Breast epithelium (tissue), 3 donors: ENCODE data around the gene SNAI3.

ENCODE experiments used
- POLR2A ChIP-seq: fragments of 450-650 bp; IDR thresholded peaks from one replicate; pipeline ENCODE4 v1.6.1; 2016; ENCODE audit warnings: antibody characterized with exemption, mild to moderate bottlenecking, moderate library complexity
- POLR2AphosphoS5 ChIP-seq, 3 donors: sonication (generic); formaldehyde crosslinking; IDR thresholded peaks; one replicate each; pipeline ENCODE4 v1.6.1; 2017; ENCODE audit warnings: antibody characterized with exemption in 3 of 3
- TF ChIP-seq, protein P1 (sequence below), 3 donors: fragments of 450-650 bp; IDR thresholded peaks; one replicate each; pipeline ENCODE4 v1.5.1; 2016 to 2017; ENCODE audit warnings: antibody characterized with exemption in 3 of 3, mild to moderate bottlenecking in 3 of 3, moderate library complexity in 3 of 3

GRCh38 chr16:88714420-88715302 lies 28.4 kb upstream of the SNAI3 start:
- TF ChIP-seq, protein P1, sequence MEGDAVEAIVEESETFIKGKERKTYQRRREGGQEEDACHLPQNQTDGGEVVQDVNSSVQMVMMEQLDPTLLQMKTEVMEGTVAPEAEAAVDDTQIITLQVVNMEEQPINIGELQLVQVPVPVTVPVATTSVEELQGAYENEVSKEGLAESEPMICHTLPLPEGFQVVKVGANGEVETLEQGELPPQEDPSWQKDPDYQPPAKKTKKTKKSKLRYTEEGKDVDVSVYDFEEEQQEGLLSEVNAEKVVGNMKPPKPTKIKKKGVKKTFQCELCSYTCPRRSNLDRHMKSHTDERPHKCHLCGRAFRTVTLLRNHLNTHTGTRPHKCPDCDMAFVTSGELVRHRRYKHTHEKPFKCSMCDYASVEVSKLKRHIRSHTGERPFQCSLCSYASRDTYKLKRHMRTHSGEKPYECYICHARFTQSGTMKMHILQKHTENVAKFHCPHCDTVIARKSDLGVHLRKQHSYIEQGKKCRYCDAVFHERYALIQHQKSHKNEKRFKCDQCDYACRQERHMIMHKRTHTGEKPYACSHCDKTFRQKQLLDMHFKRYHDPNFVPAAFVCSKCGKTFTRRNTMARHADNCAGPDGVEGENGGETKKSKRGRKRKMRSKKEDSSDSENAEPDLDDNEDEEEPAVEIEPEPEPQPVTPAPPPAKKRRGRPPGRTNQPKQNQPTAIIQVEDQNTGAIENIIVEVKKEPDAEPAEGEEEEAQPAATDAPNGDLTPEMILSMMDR (IDR thresholded peaks at IDR 0.05): no peak
- TF ChIP-seq POLR2AphosphoS5 (IDR thresholded peaks at IDR 0.05) (no peak), POLR2A (no peak)
